ENCODE results near the gene SLBP. TPM values are rescaled to one million over a fixed set of nuclear protein-coding genes. Genes with fewer than 3 reads are reported as not detected.

SLBP gene
- total RNA-seq, 2 experiments from 2014 or later: 133 to 137 TPM

- no peak for ATAC-seq
- H3K27ac Mint-ChIP-seq: no peak overlapping the region
Measured at GRCh38 chr4:1753294-1753696, 41.2 kb upstream of the SLBP start.

DNA sequence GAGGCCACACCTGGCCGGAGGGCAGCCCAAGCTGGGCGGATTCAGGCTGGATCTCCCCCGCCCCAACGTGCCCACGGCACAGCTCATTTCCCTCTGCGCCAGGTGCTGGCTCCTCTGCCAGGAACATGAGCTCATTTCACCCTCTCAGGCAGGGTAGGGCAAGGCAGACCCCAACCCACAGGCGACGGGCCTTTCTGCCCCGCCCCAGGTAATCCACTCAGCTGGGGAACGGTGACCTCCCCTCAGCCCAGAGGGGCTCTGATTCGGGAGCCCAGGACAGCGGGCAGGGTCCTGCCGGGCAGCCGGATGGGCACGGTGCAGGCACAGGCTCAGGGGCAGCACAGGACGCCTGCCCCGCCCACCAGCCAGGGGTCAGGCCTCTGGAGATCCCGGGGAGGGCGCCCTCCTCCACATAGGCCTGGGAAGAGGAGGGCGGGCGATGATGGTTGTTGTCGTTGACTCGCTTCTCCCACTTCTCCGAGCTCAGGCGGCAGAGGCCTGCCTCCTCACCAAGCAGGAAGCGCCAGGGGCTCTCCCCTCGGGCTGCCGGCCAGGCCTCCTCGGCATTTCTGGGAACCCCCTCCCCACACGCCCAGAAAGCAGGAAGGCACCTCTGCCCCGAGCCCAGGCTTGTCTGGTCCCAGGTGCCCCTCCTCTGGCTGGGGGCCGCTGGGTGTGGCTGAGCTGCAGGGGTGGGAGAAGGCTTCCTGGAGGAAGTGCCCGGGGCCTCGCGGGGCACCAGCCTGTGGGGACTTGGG is 40.3 kb upstream of the SLBP start:
- CTCF ChIA-PET: interaction anchor here (2.0 to 6.1 kb wide), 2 partner anchors 16 to 58 kb away, joined by 4 to 86 read pairs; no protein-coding TSS in a partner anchor

More at GRCh38 chr4:1753294-1753696, 41.2 kb upstream of the SLBP start:
- DNase-seq: no peak
- Mint-ChIP-seq H3K9me3 (ENCODE audit: low read depth) (no peaks in the 10 kb centered on the region), H3K4me3 (no peak overlapping the region), H3K36me3 (no peaks in the 10 kb centered on the region), H3K27me3 (no peaks in the 10 kb centered on the region), H3K4me1 (peaks cover 3% of the 10 kb centered on the region)
- CTCF ChIA-PET: interaction anchor here (2.0 kb wide), 1 partner anchor 15 kb away, joined by 4 read pairs; no protein-coding TSS in a partner anchor

DNA sequence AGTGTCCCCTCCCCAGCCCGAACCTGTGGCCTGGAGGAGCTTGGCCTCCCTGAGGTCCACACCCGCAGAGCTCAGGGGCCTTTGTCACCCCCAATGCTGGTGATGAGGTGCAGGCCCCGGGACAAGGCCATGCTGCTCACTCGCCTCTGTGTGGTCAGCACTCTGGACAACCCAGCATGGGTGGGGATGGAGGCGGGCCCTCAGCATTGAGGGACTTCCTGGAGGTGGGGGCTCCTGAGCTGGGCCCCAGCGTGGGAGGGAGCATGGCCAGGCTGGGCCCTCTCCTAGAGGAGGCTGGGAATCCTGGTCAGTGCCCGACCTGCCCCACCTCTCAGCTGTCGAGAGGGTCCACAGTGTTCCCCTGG is 39.8 kb upstream of the SLBP start:
- Mint-ChIP-seq H3K4me3 (no peak overlapping the region), H3K36me3 (no peaks in the 10 kb centered on the region), H3K4me1 (peaks cover 3% of the 10 kb centered on the region), H3K9me3 (ENCODE audit: low read depth) (no peaks in the 10 kb centered on the region), H3K27me3 (no peaks in the 10 kb centered on the region), H3K27ac (no peak overlapping the region)
- CTCF ChIA-PET: interaction anchor here (2.0 to 6.1 kb wide), 2 partner anchors 16 to 59 kb away, joined by 4 to 86 read pairs; no protein-coding TSS in a partner anchor
- ATAC-seq (no peak), DNase-seq (no peak)

More for the DNA sequence above, 40.3 kb upstream of the SLBP start:
- no peaks in the 10 kb centered on the region for H3K27me3 Mint-ChIP-seq
- no peaks in the 10 kb centered on the region for H3K9me3 Mint-ChIP-seq (ENCODE audit: low read depth)
- peak; percentile 55 for DNase-seq
- H3K4me3 Mint-ChIP-seq: no peak overlapping the region
- peaks cover 3% of the 10 kb centered on the region for H3K4me1 Mint-ChIP-seq
- H3K27ac Mint-ChIP-seq: no peak overlapping the region
- H3K36me3 Mint-ChIP-seq: no peaks in the 10 kb centered on the region
- ATAC-seq: peak; percentile 15

DNA sequence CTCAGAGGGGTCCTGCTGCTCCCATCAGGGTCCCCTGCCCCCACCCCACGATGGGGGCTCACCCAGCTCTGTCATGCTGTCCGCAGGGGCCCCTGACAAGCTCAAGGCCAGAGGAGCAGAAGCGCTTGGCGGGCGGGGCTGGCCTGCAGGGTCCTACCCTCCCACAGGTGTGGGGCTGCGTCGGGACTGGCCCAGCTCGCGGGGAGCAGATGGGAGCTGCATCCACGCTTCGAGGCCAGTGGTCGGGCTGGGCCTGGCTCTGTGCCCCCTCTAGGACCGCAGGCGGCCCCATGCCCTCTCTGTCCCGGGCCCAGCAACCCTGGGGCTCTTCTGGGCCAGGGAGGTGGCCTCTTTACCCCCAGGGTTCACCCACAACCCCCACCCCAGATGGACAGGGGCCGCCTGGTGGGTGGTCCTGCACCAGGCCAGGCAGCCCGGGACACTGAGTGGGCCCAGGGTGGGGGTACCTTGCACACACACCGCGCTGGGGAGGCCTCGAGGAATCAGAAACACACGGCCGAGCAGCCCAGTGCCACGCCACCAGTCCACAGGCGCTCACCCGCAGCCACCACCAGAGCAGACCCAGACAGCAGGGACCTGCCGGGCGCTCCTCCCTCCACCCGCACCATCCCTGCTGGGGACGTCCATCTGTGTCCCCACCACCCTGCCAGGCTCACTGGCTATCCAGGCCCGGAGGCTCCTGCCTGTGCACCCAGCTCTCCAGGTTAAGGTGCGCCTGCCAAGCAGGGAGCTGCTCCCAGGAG is 39.2 kb upstream of the SLBP start:
- CTCF ChIA-PET: interaction anchor here (2.0 to 6.1 kb wide), 2 partner anchors 17 to 59 kb away, joined by 4 to 86 read pairs; no protein-coding TSS in a partner anchor
- ATAC-seq: no peak
- Mint-ChIP-seq H3K36me3 (no peaks in the 10 kb centered on the region), H3K27me3 (no peaks in the 10 kb centered on the region), H3K4me1 (peaks cover 3% of the 10 kb centered on the region), H3K9me3 (ENCODE audit: low read depth) (no peaks in the 10 kb centered on the region), H3K27ac (no peak overlapping the region), H3K4me3 (no peak overlapping the region)
- no peak for DNase-seq

GRCh38 chr4:1750381-1751154 is 38.4 kb upstream of the SLBP start:
- Mint-ChIP-seq H3K9me3 (ENCODE audit: low read depth) (no peaks in the 10 kb centered on the region), H3K27ac (no peak overlapping the region), H3K4me3 (no peak overlapping the region), H3K36me3 (no peaks in the 10 kb centered on the region), H3K27me3 (no peaks in the 10 kb centered on the region), H3K4me1 (peaks cover 3% of the 10 kb centered on the region)
- DNase-seq (no peak), ATAC-seq (no peak)
- CTCF ChIA-PET: interaction anchor here (1.4 to 6.1 kb wide), 2 partner anchors 60 to 94 kb away, joined by 3 to 86 read pairs; no protein-coding TSS in a partner anchor

DNA sequence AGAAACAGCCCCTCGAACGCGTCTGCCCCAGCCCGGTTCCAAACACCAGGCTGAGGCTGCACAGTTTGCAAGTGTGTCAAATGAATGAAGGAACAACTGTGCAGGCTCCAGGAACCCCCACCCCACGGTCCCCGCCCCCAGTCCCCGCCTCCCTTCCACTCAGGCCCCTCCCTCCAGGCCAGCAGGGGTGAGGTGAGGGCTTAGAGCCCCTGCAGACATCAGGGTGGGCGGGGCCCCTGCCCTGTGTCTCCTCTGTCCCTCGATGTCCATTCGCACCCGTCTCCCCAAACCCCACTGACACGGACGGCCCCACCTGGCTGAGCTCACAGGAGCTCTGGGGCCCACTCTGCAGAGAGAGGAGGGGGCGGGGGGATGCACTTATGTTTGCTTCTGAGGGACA is 37.7 kb upstream of the SLBP start:
- Mint-ChIP-seq H3K9me3 (ENCODE audit: low read depth) (no peaks in the 10 kb centered on the region), H3K4me3 (no peak overlapping the region), H3K36me3 (no peaks in the 10 kb centered on the region), H3K27me3 (no peaks in the 10 kb centered on the region), H3K27ac (no peak overlapping the region), H3K4me1 (peaks cover 3% of the 10 kb centered on the region)
- CTCF ChIA-PET: interaction anchor here (1.4 to 6.1 kb wide), 3 partner anchors 61 to 150 kb away, joined by 3 to 86 read pairs (median 15); no protein-coding TSS in a partner anchor
- ATAC-seq (no peak), DNase-seq (no peak)

DNA sequence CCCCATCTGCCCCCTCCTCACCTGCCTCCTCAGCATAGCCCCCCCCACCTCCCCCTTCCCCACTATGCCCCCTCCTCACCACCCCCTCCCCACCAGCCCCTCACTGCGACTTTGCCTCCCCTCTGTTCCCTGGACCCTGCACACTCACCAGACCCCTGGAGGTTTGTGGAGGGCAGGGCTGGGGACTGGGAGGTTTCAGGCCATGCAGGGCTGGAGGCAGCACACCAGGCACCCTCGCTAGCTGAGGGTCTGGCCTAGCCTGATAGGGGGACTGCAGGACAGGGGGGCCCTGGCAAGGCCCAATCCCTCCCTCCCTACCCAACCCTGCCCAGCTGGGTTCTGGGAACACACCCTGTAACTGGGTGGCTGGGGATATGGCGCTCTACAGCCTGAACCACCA is 37.3 kb upstream of the SLBP start:
- no peak for DNase-seq
- peaks cover under 1% of the 10 kb centered on the region for H3K36me3 Mint-ChIP-seq
- peaks cover 3% of the 10 kb centered on the region for H3K4me1 Mint-ChIP-seq
- no peaks in the 10 kb centered on the region for H3K9me3 Mint-ChIP-seq (ENCODE audit: low read depth)
- no peaks in the 10 kb centered on the region for H3K27me3 Mint-ChIP-seq
- no peak for ATAC-seq
- H3K4me3 Mint-ChIP-seq: no peak overlapping the region
- CTCF ChIA-PET: interaction anchor here (1.4 to 6.1 kb wide), 3 partner anchors 61 to 150 kb away, joined by 3 to 86 read pairs (median 15); no protein-coding TSS in a partner anchor
- no peak overlapping the region for H3K27ac Mint-ChIP-seq

- Mint-ChIP-seq H3K4me1 (peaks cover 3% of the 10 kb centered on the region), H3K9me3 (ENCODE audit: low read depth) (no peaks in the 10 kb centered on the region)
Measured at GRCh38 chr4:1748465-1748995, 36.4 kb upstream of the SLBP start.

DNA sequence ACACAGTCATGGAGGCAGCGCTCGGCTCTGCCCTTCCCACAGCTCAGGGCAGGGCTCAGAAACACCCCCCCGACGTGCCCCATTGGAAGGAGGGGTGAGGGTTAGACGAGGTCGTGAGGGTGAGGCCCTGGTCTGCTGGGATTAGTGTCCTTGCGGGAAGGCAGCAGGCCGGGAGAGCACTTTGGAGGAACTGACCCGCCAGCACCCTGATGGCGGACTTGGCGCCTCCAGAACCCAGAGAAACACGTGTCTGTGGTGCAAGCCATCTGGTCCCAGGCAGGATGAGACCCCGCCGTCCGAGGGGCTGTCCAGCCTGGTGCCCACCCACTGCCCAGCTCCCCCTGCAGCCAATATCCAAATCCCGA is 35.5 kb upstream of the SLBP start:
- no peaks in the 10 kb centered on the region for H3K9me3 Mint-ChIP-seq (ENCODE audit: low read depth)
- no peak for DNase-seq

More at GRCh38 chr4:1748465-1748995, 36.4 kb upstream of the SLBP start:
- CTCF ChIA-PET: interaction anchor here (0.5 to 6.1 kb wide), 29 partner anchors 7 to 554 kb away, joined by 3 to 86 read pairs (median 3); partner anchors contain the start of genes FGFR3 and SLBP
- ATAC-seq: peak; percentile 63
- no peak overlapping the region for H3K27ac Mint-ChIP-seq
- DNase-seq: peak; percentile 90
- H3K4me3 Mint-ChIP-seq: no peak overlapping the region
- no peaks in the 10 kb centered on the region for H3K27me3 Mint-ChIP-seq
- H3K36me3 Mint-ChIP-seq: peaks cover 2% of the 10 kb centered on the region

DNA sequence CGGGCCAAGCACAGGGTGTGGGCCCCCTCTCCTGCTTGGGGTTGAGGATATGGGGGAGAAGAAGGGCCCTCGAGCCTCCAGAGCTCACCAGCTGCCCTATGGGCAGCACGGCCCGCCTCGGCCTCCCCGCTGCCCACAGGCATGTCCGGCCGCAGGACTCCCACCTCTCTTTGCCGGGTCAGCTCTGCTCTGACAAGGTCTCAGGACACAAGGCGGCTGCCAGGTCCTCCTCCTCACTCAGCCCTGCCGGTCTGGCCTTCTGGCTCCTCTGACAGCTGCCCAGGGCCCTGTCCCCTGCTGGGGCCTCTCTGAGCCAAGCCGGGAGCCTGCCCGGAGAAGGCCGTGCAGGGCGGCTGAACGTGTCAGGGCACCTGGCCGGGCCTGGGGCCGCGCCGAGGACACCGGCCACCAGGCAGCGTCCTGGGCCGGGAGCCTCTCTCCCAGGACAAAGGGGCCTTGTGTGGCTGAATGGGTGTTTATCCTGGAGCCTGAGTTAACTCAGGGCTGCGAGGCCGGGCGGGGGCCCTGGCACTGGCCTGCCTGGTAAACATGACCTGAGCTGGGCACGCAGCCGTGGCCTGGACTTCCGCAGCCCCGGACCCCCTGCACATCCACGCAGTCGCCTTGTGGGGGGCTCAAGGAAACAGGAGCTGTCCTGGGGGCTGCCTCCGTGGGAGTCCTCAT is 34.9 kb upstream of the SLBP start:
- Mint-ChIP-seq H3K9me3 (ENCODE audit: low read depth) (no peaks in the 10 kb centered on the region), H3K27me3 (no peaks in the 10 kb centered on the region), H3K4me1 (no peaks in the 10 kb centered on the region), H3K27ac (no peak overlapping the region), H3K36me3 (peaks cover 7% of the 10 kb centered on the region), H3K4me3 (no peak overlapping the region)
- CTCF ChIA-PET: interaction anchor here (0.7 to 6.1 kb wide), 17 partner anchors 8 to 165 kb away, joined by 3 to 86 read pairs (median 5); no protein-coding TSS in a partner anchor
- DNase-seq (no peak), ATAC-seq (no peak)

More for the DNA sequence above, 35.5 kb upstream of the SLBP start:
- CTCF ChIA-PET: interaction anchor here (1.0 to 6.1 kb wide), 16 partner anchors 8 to 166 kb away, joined by 3 to 86 read pairs (median 4); partner anchors contain the start of gene SLBP
- Mint-ChIP-seq H3K4me1 (no peaks in the 10 kb centered on the region), H3K4me3 (no peak overlapping the region), H3K27ac (no peak overlapping the region), H3K36me3 (peaks cover 4% of the 10 kb centered on the region), H3K27me3 (no peaks in the 10 kb centered on the region)
- ATAC-seq: no peak

DNA sequence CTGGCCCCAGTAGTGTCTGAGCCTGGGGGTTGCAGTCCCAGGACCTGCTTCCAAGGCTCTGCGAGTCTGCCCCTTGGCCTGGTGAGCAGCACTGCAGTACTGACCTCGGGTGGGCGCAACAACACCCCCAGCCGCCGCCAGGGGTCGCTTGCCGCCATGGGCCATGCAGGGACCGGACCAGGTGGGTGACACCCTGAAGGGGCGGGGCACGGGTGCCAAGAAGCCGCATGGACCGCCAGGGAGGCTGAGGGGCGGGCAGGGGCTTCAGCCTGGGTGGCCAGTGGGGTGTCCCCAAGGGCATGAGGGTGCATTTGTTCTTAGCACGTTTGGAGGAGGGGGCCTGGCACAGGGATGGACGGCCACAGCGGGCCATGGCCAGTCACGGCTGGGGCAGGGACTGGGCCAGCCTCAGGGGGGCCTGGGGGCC is 34.2 kb upstream of the SLBP start:
- CTCF ChIA-PET: interaction anchor here (0.7 to 6.1 kb wide), 13 partner anchors 8 to 161 kb away, joined by 3 to 86 read pairs (median 5); no protein-coding TSS in a partner anchor
- no peak overlapping the region for H3K27ac Mint-ChIP-seq
- H3K4me1 Mint-ChIP-seq: no peaks in the 10 kb centered on the region
- ATAC-seq: peak; percentile 75
- no peak overlapping the region for H3K4me3 Mint-ChIP-seq
- peaks cover 14% of the 10 kb centered on the region for H3K36me3 Mint-ChIP-seq
- DNase-seq: peak; percentile 88
- H3K27me3 Mint-ChIP-seq: no peaks in the 10 kb centered on the region
- H3K9me3 Mint-ChIP-seq (ENCODE audit: low read depth): no peaks in the 10 kb centered on the region

GRCh38 chr4:1745697-1746096 is 33.6 kb upstream of the SLBP start:
- DNase-seq: no peak
- CTCF ChIA-PET: interaction anchor here (0.8 to 4.1 kb wide), 9 partner anchors 11 to 154 kb away, joined by 3 to 22 read pairs (median 5); no protein-coding TSS in a partner anchor
- Mint-ChIP-seq H3K27ac (no peak overlapping the region), H3K4me1 (no peaks in the 10 kb centered on the region), H3K4me3 (no peak overlapping the region), H3K27me3 (no peaks in the 10 kb centered on the region), H3K36me3 (peaks cover 18% of the 10 kb centered on the region), H3K9me3 (ENCODE audit: low read depth) (no peaks in the 10 kb centered on the region)
- ATAC-seq: no peak

Data from activated CD8-positive, alpha-beta memory T cell treated with anti-CD3 and anti-CD28 coated beads, Interleukin-2, amount 10 ng/mL, durations not matched to agents 7 days and 5 days (primary cell).